ENCODE data around the gene C2orf72. TPM values are rescaled to one million over a fixed set of nuclear protein-coding genes. Genes with fewer than 3 reads are reported as not detected.

The C2orf72 gene
- total RNA-seq, 1 donor from 2014 or later = 20.5 TPM

DNA sequence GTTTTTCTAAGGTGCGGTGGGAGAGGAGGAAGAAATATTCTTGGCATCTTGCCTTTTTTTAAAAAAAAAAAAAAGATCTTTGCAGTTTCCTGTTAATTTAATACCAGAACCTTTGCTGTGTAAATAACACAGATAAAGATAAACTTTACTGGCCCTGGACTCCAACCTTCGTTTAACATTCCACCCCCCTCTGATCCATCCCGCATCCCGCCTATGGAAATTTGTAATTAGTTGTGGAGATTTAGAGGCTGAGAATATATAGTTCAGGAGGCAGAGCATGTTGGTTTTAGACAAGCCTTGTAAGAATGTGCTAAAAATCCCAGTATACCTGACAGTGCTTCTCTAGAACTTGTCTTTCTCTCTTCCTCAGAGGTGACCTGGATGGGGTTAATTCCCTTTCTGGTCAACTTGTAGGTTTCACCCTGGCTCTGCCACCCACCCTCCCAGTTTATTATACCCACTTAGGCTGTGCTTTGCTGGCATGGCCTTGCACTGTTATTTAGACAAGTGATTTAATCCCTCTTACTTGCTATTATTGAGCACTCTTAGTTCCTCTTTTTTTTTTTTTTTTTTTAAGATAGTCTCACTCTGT lies 2.9 kb upstream of the C2orf72 start:
- DNase-seq (ENCODE audit: low spot score in 2 of 2) = no peak
- H3K27ac ChIP-seq = no peak overlapping the region
- intact Hi-C loops (cut with DNase I) = no loop called here
- peaks cover 3% of the 10 kb centered on the region for H3K27me3 ChIP-seq
- no peaks in the 10 kb centered on the region for H3K9me3 ChIP-seq
- TF ChIP-seq CTCF (IDR thresholded peaks at IDR 0.05) = no peak
- no peaks in the 10 kb centered on the region for H3K36me3 ChIP-seq
- H3K4me1 ChIP-seq = peaks cover 0 to 3% of the 10 kb centered on the region in 2 donors
- no peak overlapping the region for H3K4me3 ChIP-seq

GRCh38 chr2:231036131-231036530 lies 1.2 kb upstream of the C2orf72 start:
- H3K4me1 ChIP-seq = peaks cover 0 to 3% of the 10 kb centered on the region in 2 donors
- H3K36me3 ChIP-seq = no peaks in the 10 kb centered on the region
- H3K4me3 ChIP-seq = no peak overlapping the region
- no peaks in the 10 kb centered on the region for H3K9me3 ChIP-seq
- peaks cover 3% of the 10 kb centered on the region for H3K27me3 ChIP-seq
- intact Hi-C loops (cut with DNase I) = no loop called here
- no peak overlapping the region for H3K27ac ChIP-seq
- DNase-seq (ENCODE audit: low spot score in 2 of 2) = no peak
- TF ChIP-seq CTCF (IDR thresholded peaks at IDR 0.05) = no peak

DNA sequence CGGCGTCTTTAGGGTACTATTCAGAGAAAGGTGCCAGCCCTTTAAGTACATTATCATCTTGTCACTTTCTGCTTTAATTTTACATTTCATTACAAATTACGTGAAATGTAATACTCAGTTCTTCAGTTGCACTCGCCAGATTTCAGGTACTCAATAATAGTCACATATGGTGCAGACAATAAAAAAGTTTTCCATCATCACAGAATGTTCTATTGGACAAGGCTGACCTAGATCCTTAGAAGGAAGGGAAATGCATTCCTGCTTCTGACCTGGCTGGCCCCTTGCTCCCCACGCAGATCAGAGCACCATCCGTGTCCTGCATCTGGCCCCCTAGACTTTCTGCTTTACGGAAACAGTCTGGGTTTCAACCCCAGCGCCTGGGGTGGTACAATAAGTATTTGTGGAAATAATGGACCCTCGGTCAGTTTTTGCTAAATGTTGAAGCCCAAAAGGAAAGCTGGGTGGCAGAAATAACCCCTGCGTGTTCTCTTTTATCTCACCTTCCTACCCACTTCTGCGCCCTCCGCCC lies 681 bp upstream of the C2orf72 start:
- Histone ChIP-seq H3K27me3 (peaks cover 3% of the 10 kb centered on the region), H3K4me1 (peaks cover 0 to 3% of the 10 kb centered on the region in 2 donors), H3K9me3 (no peaks in the 10 kb centered on the region), H3K36me3 (no peaks in the 10 kb centered on the region), H3K4me3 (peak overlapping the region in 1 of 2 donors; percentile 47), H3K27ac (no peak overlapping the region)
- TF ChIP-seq CTCF (IDR thresholded peaks at IDR 0.05) = no peak
- intact Hi-C loops (cut with DNase I) = no loop called here
- DNase-seq (ENCODE audit: low spot score in 2 of 2) = no peak

GRCh38 chr2:231037731-231038482 lies 584 bp downstream of the C2orf72 start:
- intact Hi-C loops (cut with DNase I) = no loop called here
- Histone ChIP-seq H3K27ac (no peak overlapping the region), H3K4me3 (peak overlapping the region; percentile 16 to 47), H3K36me3 (no peaks in the 10 kb centered on the region), H3K27me3 (peaks cover 3% of the 10 kb centered on the region), H3K9me3 (no peaks in the 10 kb centered on the region), H3K4me1 (peaks cover 0 to 3% of the 10 kb centered on the region in 2 donors)
- no peak for TF ChIP-seq CTCF (IDR thresholded peaks at IDR 0.05)
- DNase-seq (ENCODE audit: low spot score in 2 of 2) = no peak

- Histone ChIP-seq H3K27ac (no peak overlapping the region), H3K36me3 (no peaks in the 10 kb centered on the region), H3K9me3 (no peaks in the 10 kb centered on the region), H3K4me1 (peaks cover 0 to 3% of the 10 kb centered on the region in 2 donors), H3K27me3 (peaks cover 3% of the 10 kb centered on the region), H3K4me3 (peak overlapping the region; percentile 16 to 47)
- intact Hi-C loops (cut with DNase I) = no loop called here
- no peak for DNase-seq (ENCODE audit: low spot score in 2 of 2)
- TF ChIP-seq CTCF (IDR thresholded peaks at IDR 0.05) = no peak
Observed at GRCh38 chr2:231038483-231039293, 1.4 kb downstream of the C2orf72 start.
